CD8-positive, alpha-beta memory T cell (primary cell): ENCODE data around the gene RAB4B. TPM values are rescaled to one million over a fixed set of nuclear protein-coding genes. Genes with fewer than 3 reads are reported as not detected.

Source experiments
- CTCF ChIA-PET: fragments of 350-600 bp; sonication (Branson Sonifier 250); formaldehyde crosslinking; loops from one replicate; lab custom pipeline; 2021; ENCODE audit warnings: antibody characterized with exemption; lab: Charles Lee
- POLR2A ChIA-PET: fragments of 350-600 bp; sonication (Branson Sonifier 250); formaldehyde crosslinking; loops from one replicate; lab custom pipeline; 2021; ENCODE audit warnings: antibody characterized with exemption; lab: Charles Lee
- DNase-seq, 5 donors: peaks; one replicate each; pipeline versions ENCODE4 v3.0.0 to v3.0.0-alpha.2; 2020 to 2022; ENCODE audit warnings: mixed read lengths in 1 of 5
- H3K27ac ChIP-seq: one replicate; pipeline ENCODE4 v1.7.0; 2013; ENCODE audit warnings: low read depth, mild to moderate bottlenecking, low read length, moderate library complexity
- H3K27me3 ChIP-seq: 2 replicates; pipeline ENCODE4 v1.7.0; 2013; ENCODE audit warnings: low read length, mild to moderate bottlenecking; ENCODE audit not compliant: insufficient read depth, poor library complexity, severe bottlenecking
- H3K36me3 ChIP-seq: 2 replicates; pipeline ENCODE4 v1.7.0; 2013; ENCODE audit warnings: mild to moderate bottlenecking, low read length, moderate library complexity; ENCODE audit not compliant: insufficient read depth
- H3K4me1 ChIP-seq: 2 replicates; pipeline ENCODE4 v1.7.0; 2013; ENCODE audit warnings: mild to moderate bottlenecking, low read length, moderate library complexity; ENCODE audit not compliant: insufficient read depth
- H3K4me3 ChIP-seq: 2 replicates; pipeline ENCODE4 v1.7.0; 2013; ENCODE audit warnings: mild to moderate bottlenecking, low read length
- H3K9me3 ChIP-seq: 2 replicates; pipeline ENCODE4 v1.7.0; 2013; ENCODE audit warnings: mild to moderate bottlenecking, low read length
- H3K27ac Mint-ChIP-seq, 8 donors: one replicate each; pipeline ENCODE4 v1.8.0; 2020 to 2021; ENCODE audit warnings: mixed read lengths in 8 of 8, mild to moderate bottlenecking in 6 of 8, inconsistent platforms in 3 of 8, moderate library complexity in 3 of 8
- H3K27me3 Mint-ChIP-seq, 2 donors: one replicate each; pipeline ENCODE4 v1.8.0; 2020 to 2021; ENCODE audit warnings: mixed read lengths in 2 of 2, mild to moderate bottlenecking in 1 of 2, moderate library complexity in 1 of 2
- H3K36me3 Mint-ChIP-seq, 3 donors: one replicate each; pipeline ENCODE4 v1.8.0; 2020 to 2021; ENCODE audit warnings: mixed read lengths in 3 of 3, inconsistent platforms in 1 of 3, mild to moderate bottlenecking in 1 of 3
- H3K4me1 Mint-ChIP-seq, 3 donors: one replicate each; pipeline ENCODE4 v1.8.0; 2020 to 2021; ENCODE audit warnings: mixed read lengths in 3 of 3, inconsistent platforms in 1 of 3, mild to moderate bottlenecking in 1 of 3
- H3K4me3 Mint-ChIP-seq, 7 donors: one replicate each; pipeline ENCODE4 v1.8.0; 2020 to 2021; ENCODE audit warnings: mixed read lengths in 7 of 7, mild to moderate bottlenecking in 6 of 7, moderate library complexity in 4 of 7, inconsistent platforms in 2 of 7
- H3K9me3 Mint-ChIP-seq, 5 donors: one replicate each; pipeline ENCODE4 v1.8.0; 2020 to 2022; ENCODE audit warnings: mixed read lengths in 5 of 5, mild to moderate bottlenecking in 3 of 5, moderate library complexity in 2 of 5, inconsistent platforms in 1 of 5
- polyA plus RNA-seq: library from polyadenylated mRNA; unstranded; fragments of 300-500 nt; fragmentation: Illumina TruSeq; gene quantifications from one replicate; pipeline ENCODE4 v1.2.3, GENCODE V29; 2021
- total RNA-seq, 2 experiments: library from RNA; stranded (reverse); gene quantifications; one replicate each; pipeline ENCODE4 v1.2.3, GENCODE V29; 2021

Gene RAB4B
- total and polyA plus RNA-seq, 3 experiments from 2014 or later: 24.2 to 95.2 (median 27.2) TPM

DNA sequence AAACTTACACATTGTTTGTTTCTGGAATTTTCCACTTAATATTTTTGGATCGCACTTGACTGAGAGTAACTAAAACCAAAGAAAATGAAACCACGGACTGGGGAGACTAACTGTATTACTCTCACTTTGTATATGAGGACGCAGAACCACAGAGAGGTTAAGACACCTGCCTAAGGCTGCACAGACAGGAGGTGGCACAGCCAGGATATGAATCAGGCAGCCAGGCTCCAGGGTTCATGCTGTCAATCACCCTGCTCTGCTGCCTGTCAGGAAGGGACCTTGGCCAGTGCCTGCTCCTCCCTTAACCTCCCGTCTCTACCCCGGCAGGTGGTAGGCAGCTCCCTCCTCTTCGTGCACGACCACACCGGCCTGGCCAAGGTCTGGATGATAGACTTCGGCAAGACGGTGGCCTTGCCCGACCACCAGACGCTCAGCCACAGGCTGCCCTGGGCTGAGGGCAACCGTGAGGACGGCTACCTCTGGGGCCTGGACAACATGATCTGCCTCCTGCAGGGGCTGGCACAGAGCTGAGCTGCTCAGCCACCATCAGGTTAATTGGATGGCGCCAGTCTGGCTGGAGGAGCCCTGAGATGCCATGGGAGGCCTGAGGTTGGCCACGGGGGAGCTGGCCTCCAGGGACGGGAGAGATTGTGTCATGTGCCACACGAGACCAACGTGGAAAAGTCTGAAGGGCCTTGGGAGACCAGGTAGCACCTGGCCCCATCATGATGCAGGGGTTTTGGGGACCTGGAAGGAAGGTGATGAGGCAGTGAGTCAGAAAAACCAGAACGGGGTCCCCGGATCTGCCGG lies 38.8 kb upstream of the RAB4B start:
- no peak for DNase-seq
- H3K4me3 Mint-ChIP-seq: no peak overlapping the region
- POLR2A ChIA-PET: no interaction called here
- peaks cover 0 to 2% (median 0%) of the 10 kb centered on the region in 5 donors for H3K9me3 Mint-ChIP-seq
- peak overlapping the region in 1 of 8 donors; percentile 58 for H3K27ac Mint-ChIP-seq
- Histone ChIP-seq H3K36me3 (peaks cover 12% of the 10 kb centered on the region), H3K9me3 (no peaks in the 10 kb centered on the region), H3K4me1 (no peaks in the 10 kb centered on the region), H3K27me3 (no peaks in the 10 kb centered on the region), H3K27ac (no peak overlapping the region), H3K4me3 (no peak overlapping the region)
- CTCF ChIA-PET: no interaction called here
- no peaks in the 10 kb centered on the region for H3K27me3 Mint-ChIP-seq
- peaks cover 6 to 52% (median 10%) of the 10 kb centered on the region in 3 donors for H3K36me3 Mint-ChIP-seq
- H3K4me1 Mint-ChIP-seq: no peaks in the 10 kb centered on the region

DNA sequence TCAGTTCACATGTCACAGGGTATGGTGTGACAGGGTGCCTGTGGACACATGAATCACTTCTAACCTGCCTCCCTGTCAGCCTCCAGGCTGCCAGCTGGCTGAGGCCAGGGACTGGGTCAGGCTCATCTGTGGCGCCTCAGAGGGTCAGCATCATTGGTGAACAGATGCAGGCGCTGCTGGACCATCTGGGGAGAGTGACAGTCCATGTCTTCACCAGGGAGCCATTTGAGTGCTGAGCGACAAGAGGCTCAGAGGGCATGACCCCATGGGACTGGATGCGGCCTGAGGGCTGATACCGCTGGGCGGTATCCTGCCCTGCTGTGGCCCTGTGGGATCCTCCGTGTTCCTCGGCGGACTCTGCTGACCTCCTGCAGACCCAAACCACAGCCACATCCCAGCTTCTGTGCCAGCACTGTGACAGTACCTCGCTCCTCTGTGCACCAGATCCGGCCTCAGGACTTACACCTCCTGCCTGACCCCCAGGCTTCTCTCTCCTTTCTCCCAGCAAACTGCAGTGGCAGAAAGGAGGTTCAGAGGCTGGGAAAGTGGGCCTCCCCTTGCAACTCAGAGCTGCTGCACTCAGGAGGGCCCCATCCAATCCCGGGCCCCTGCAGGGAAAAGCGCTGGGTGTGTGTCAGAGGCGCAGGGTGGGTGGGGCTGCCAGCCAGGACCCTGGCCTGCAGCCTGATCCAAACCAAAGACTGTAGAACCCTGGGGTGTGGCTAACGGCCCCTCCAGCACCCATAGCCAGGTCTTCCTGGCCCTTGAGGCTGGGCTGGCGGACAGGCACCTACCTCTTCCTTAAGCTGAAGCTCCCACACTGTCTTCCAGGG lies 38.0 kb upstream of the RAB4B start:
- Mint-ChIP-seq H3K27ac (peak overlapping the region in 2 of 8 donors; percentile 58 to 60), H3K4me3 (no peak overlapping the region), H3K36me3 (peaks cover 6 to 46% (median 10%) of the 10 kb centered on the region in 3 donors), H3K27me3 (no peaks in the 10 kb centered on the region), H3K9me3 (peaks cover 0 to 2% (median 0%) of the 10 kb centered on the region in 5 donors), H3K4me1 (no peaks in the 10 kb centered on the region)
- CTCF ChIA-PET: no interaction called here
- Histone ChIP-seq H3K36me3 (peaks cover 11% of the 10 kb centered on the region), H3K4me1 (no peaks in the 10 kb centered on the region), H3K27me3 (no peaks in the 10 kb centered on the region), H3K4me3 (no peak overlapping the region), H3K9me3 (no peaks in the 10 kb centered on the region), H3K27ac (no peak overlapping the region)
- DNase-seq: no peak
- POLR2A ChIA-PET: no interaction called here

DNA sequence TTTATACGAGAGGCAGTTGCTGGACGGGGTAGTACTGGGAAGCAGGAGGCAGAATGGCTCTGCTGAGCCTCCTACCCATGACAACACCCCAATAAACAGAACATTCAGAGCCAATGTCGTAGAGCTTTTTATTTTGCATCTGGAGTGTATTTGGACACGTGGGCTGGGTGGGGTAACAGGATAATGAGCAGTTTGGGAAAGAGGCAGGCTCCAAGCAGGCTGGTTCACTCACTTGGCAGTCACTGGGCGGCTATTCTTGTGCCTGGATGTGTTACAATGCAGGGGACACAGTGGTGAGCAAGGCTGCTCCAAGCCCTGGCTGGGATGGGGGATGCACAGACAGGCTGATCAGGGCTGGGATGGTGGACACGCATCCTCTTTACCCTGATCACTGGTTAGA lies 37.3 kb upstream of the RAB4B start:
- no peaks in the 10 kb centered on the region for H3K27me3 Mint-ChIP-seq
- Histone ChIP-seq H3K36me3 (peaks cover 11% of the 10 kb centered on the region), H3K4me3 (no peak overlapping the region), H3K27me3 (no peaks in the 10 kb centered on the region), H3K4me1 (no peaks in the 10 kb centered on the region), H3K9me3 (no peaks in the 10 kb centered on the region), H3K27ac (no peak overlapping the region)
- no peak for DNase-seq
- peaks cover 0 to 39% (median 5%) of the 10 kb centered on the region in 3 donors for H3K36me3 Mint-ChIP-seq
- no peaks in the 10 kb centered on the region for H3K4me1 Mint-ChIP-seq
- H3K9me3 Mint-ChIP-seq: peaks cover 0 to 2% (median 0%) of the 10 kb centered on the region in 5 donors
- no peak overlapping the region for H3K4me3 Mint-ChIP-seq
- peak overlapping the region in 1 of 8 donors; percentile 60 for H3K27ac Mint-ChIP-seq
- POLR2A ChIA-PET: no interaction called here
- CTCF ChIA-PET: no interaction called here

DNA sequence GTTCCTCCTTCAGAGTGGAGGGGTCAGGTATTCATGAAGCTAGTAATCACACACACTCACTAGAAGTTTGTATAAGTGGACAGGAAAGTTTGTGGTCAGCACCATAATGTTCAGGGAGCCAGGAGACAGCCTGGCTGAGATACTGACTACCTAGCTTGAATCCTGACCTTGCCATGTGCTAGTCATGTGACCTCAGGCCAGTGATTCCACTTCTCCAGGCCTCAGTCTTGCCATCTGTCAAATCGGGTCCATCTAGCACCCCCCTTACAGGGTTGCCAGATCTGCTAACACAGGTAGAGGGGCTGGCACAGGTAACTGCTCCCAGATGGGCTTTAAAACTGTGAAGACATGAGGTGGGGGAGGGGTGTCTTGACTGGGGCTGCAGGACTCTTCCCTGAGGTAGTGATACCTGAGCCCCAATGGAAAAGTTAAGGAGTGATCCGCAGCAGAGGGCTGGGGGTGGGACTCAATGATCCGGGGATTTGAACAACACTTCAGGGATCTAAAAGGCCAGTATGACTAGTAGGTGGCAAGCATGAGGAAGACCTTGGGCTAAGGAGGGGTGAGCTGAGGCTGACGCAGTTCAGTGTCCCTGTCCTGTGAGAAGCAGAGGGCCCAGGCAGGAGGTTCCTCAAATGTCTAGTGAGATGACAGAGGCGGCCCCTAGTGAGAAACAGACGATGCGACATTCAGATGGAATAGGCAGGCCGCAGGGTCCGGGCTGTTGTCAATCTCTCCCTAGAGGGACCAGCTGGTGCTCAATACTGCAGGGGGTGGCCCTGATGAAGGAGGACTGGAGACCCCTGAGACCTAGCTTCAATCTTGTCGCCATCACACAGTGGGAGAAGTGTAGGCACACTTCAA lies 36.3 kb upstream of the RAB4B start:
- Histone ChIP-seq H3K36me3 (peaks cover 11% of the 10 kb centered on the region), H3K27me3 (no peaks in the 10 kb centered on the region), H3K27ac (no peak overlapping the region), H3K9me3 (no peaks in the 10 kb centered on the region), H3K4me3 (no peak overlapping the region), H3K4me1 (no peaks in the 10 kb centered on the region)
- POLR2A ChIA-PET: no interaction called here
- DNase-seq: no peak
- CTCF ChIA-PET: no interaction called here
- no peak overlapping the region for H3K4me3 Mint-ChIP-seq
- no peaks in the 10 kb centered on the region for H3K27me3 Mint-ChIP-seq
- no peaks in the 10 kb centered on the region for H3K4me1 Mint-ChIP-seq
- peak overlapping the region in 2 of 8 donors; percentile 36 to 85 for H3K27ac Mint-ChIP-seq
- H3K36me3 Mint-ChIP-seq: peaks cover 0 to 30% (median 5%) of the 10 kb centered on the region in 3 donors
- peaks cover 0 to 2% (median 0%) of the 10 kb centered on the region in 5 donors for H3K9me3 Mint-ChIP-seq

DNA sequence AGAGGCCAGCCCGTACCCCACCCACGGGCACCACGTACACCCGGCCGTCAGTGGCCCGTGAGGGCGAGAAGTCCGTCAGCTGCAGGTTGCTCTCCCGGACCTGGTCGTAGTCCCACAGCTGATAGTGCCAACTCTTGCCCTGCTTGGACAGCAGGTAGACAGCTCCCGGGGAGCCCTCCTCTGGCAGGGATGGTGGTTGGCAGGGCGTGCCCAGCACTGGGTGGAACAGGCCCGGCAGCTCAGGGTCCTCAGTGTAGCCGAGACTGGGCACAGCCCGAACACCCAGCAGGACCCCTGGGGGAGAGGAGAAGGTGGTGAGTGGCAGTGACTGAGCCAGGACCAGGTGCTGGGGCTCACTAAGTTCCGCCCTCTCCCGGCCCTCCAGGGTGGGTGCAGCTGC lies 35.6 kb upstream of the RAB4B start:
- Histone ChIP-seq H3K27ac (no peak overlapping the region), H3K4me3 (no peak overlapping the region), H3K36me3 (peaks cover 7% of the 10 kb centered on the region), H3K4me1 (no peaks in the 10 kb centered on the region), H3K27me3 (no peaks in the 10 kb centered on the region), H3K9me3 (no peaks in the 10 kb centered on the region)
- no peak for DNase-seq
- Mint-ChIP-seq H3K4me3 (no peak overlapping the region), H3K36me3 (peaks cover 0 to 23% (median 5%) of the 10 kb centered on the region in 3 donors), H3K27ac (no peak overlapping the region), H3K27me3 (no peaks in the 10 kb centered on the region), H3K9me3 (peaks cover 0 to 2% (median 0%) of the 10 kb centered on the region in 5 donors), H3K4me1 (no peaks in the 10 kb centered on the region)
- ChIA-PET POLR2A (interaction anchor here (0.6 kb wide), 1 partner anchor 106 kb away, joined by 11 read pairs; no protein-coding TSS in a partner anchor), CTCF (no interaction called here)

DNA sequence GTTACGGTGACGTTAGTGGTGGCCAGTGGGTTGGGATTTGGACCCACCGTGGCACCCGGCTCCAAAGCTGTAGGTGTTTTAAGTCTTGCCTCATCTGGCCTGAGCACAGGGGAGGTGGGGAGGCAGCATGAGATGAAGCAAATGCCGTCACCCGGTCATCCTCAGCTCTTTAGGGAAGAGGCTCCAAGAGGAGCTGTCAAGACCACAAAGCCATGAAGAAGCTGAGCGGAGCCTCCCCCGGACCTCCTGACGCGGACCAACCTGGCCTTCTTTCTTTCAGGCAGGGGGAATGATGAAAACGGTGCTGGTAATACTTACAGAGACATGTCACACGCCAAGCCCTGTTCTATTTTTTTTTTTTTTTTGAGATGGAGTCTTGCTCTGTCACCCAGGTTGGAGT lies 35.2 kb upstream of the RAB4B start:
- Histone ChIP-seq H3K27me3 (no peaks in the 10 kb centered on the region), H3K9me3 (no peaks in the 10 kb centered on the region), H3K36me3 (peaks cover 5% of the 10 kb centered on the region), H3K4me3 (no peak overlapping the region), H3K27ac (no peak overlapping the region), H3K4me1 (no peaks in the 10 kb centered on the region)
- H3K27me3 Mint-ChIP-seq: no peaks in the 10 kb centered on the region
- peaks cover 0 to 2% (median 0%) of the 10 kb centered on the region in 5 donors for H3K9me3 Mint-ChIP-seq
- no peak overlapping the region for H3K27ac Mint-ChIP-seq
- H3K36me3 Mint-ChIP-seq: peaks cover 0 to 20% (median 3%) of the 10 kb centered on the region in 3 donors
- no peak for DNase-seq
- no peaks in the 10 kb centered on the region for H3K4me1 Mint-ChIP-seq
- no peak overlapping the region for H3K4me3 Mint-ChIP-seq
- CTCF ChIA-PET: no interaction called here
- POLR2A ChIA-PET: interaction anchor here (0.6 kb wide), 1 partner anchor 106 kb away, joined by 11 read pairs; no protein-coding TSS in a partner anchor

DNA sequence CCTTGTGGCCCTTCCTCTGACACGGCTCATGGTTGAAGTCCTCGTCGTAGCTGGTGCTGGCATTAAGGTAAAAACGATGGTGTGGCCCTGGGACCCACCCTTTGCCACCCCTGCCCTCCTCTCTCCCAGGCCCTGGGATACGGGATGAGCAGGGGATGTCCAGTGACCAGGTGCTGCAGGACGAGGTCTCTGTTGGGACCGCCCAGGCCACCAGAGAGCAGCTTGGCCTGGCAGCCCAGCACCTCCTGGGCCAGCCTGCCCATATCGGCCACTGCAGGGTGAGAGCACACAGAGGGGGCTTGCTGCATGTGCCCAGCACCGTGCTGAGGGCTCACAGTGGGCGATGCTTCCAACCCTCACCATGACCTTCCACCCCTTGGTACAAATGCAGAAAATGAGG lies 34.1 kb upstream of the RAB4B start:
- Mint-ChIP-seq H3K4me1 (peaks cover 0 to 4% (median 0%) of the 10 kb centered on the region in 3 donors), H3K4me3 (no peak overlapping the region), H3K27me3 (no peaks in the 10 kb centered on the region), H3K36me3 (peaks cover 0 to 14% (median under 1%) of the 10 kb centered on the region in 3 donors), H3K27ac (no peak overlapping the region), H3K9me3 (no peaks in the 10 kb centered on the region)
- Histone ChIP-seq H3K27me3 (no peaks in the 10 kb centered on the region), H3K4me1 (no peaks in the 10 kb centered on the region), H3K4me3 (no peak overlapping the region), H3K27ac (no peak overlapping the region), H3K36me3 (peaks cover under 1% of the 10 kb centered on the region), H3K9me3 (no peaks in the 10 kb centered on the region)
- DNase-seq: no peak
- ChIA-PET POLR2A (no interaction called here), CTCF (interaction anchor here (0.7 to 1.9 kb wide), 3 partner anchors 8 to 81 kb away, joined by 3 to 6 read pairs (median 4); no protein-coding TSS in a partner anchor)
